HS-27A (cell line): ENCODE results near the gene TMEM212.
"Not testable (repeated sequence)": the region's sequence is repeated elsewhere in the genome, so short reads cannot be mapped to it uniquely, and the experiment has no call there.

Source experiments
- DNase-seq: peaks from one replicate; pipeline ENCODE4 v3.0.0-alpha.2; 2012; ENCODE audit warnings: low read depth, missing footprints

Gene TMEM212

GRCh38 chr3:171813278-171813896 is 29.8 kb upstream of the TMEM212 start:
- no peak for DNase-seq

GRCh38 chr3:171813897-171814460 is 29.2 kb upstream of the TMEM212 start:
- DNase-seq: no peak

- DNase-seq: not testable (repeated sequence)
These were observed 28.5 kb upstream of the TMEM212 start for GRCh38 chr3:171814662-171815061.

GRCh38 chr3:171815973-171816595 is 27.1 kb upstream of the TMEM212 start:
- no peak for DNase-seq

GRCh38 chr3:171817074-171817800 is 25.9 kb upstream of the TMEM212 start:
- DNase-seq: no peak

- no peak for DNase-seq
These were observed 22.1 kb upstream of the TMEM212 start for GRCh38 chr3:171821044-171821443.

- DNase-seq: no peak
These were observed 21.3 kb upstream of the TMEM212 start for GRCh38 chr3:171821778-171822358.

GRCh38 chr3:171822431-171823106 is 20.6 kb upstream of the TMEM212 start:
- no peak for DNase-seq

- no peak for DNase-seq
These were observed 19.0 kb upstream of the TMEM212 start for GRCh38 chr3:171824116-171824515.

- no peak for DNase-seq
These were observed 18.3 kb upstream of the TMEM212 start for GRCh38 chr3:171824824-171825221.

- DNase-seq: no peak
These were observed 17.8 kb upstream of the TMEM212 start for GRCh38 chr3:171825222-171825828.

GRCh38 chr3:171827385-171827784 is 15.8 kb upstream of the TMEM212 start:
- no peak for DNase-seq

GRCh38 chr3:171827836-171828458 is 15.2 kb upstream of the TMEM212 start:
- DNase-seq: no peak

- no peak for DNase-seq
These were observed 14.0 kb upstream of the TMEM212 start for GRCh38 chr3:171828902-171829770.

GRCh38 chr3:171829841-171830517 is 13.2 kb upstream of the TMEM212 start:
- no peak for DNase-seq

- DNase-seq: no peak
These were observed 12.7 kb upstream of the TMEM212 start for GRCh38 chr3:171830518-171830875.

- DNase-seq: no peak
These were observed 11.2 kb upstream of the TMEM212 start for GRCh38 chr3:171831936-171832335.

- DNase-seq: no peak
These were observed 10.2 kb upstream of the TMEM212 start for GRCh38 chr3:171832989-171833388.

GRCh38 chr3:171833789-171834460 is 9.2 kb upstream of the TMEM212 start:
- no peak for DNase-seq
